Measurements from ENCODE around the gene SRD5A3.

Gene SRD5A3

GRCh38 chr4:55345980-55346850 lies at the start of gene SRD5A3:
Gene SRD5A3 (plus strand): TSS chr4:55346242. CDS start chr4:55346337, 95 bp downstream.
- DNase-seq (ENCODE audit: low read depth): no peak

GRCh38 chr4:55297346-55297745 lies 48.7 kb upstream of the SRD5A3 start:
- no peak for DNase-seq (ENCODE audit: low read depth)

- DNase-seq (ENCODE audit: low read depth): no peak
Measured at GRCh38 chr4:55303760-55304165, 42.3 kb upstream of the SRD5A3 start.

- no peak for DNase-seq (ENCODE audit: low read depth)
Measured at GRCh38 chr4:55304303-55304702, 41.7 kb upstream of the SRD5A3 start.

- DNase-seq (ENCODE audit: low read depth): no peak
Measured at GRCh38 chr4:55308071-55308470, 38.0 kb upstream of the SRD5A3 start.

GRCh38 chr4:55311792-55312488 lies 34.1 kb upstream of the SRD5A3 start:
- no peak for DNase-seq (ENCODE audit: low read depth)

GRCh38 chr4:55312489-55313101 lies 33.4 kb upstream of the SRD5A3 start:
- peak; percentile 20 for DNase-seq (ENCODE audit: low read depth)

- no peak for DNase-seq (ENCODE audit: low read depth)
Measured at GRCh38 chr4:55314141-55314820, 31.8 kb upstream of the SRD5A3 start.

- no peak for DNase-seq (ENCODE audit: low read depth)
Measured at GRCh38 chr4:55318175-55319129, 27.6 kb upstream of the SRD5A3 start.

- DNase-seq (ENCODE audit: low read depth): peak; percentile 31
Measured at GRCh38 chr4:55321707-55322264, 24.3 kb upstream of the SRD5A3 start.

GRCh38 chr4:55323375-55323774 lies 22.7 kb upstream of the SRD5A3 start:
- DNase-seq (ENCODE audit: low read depth): no peak

GRCh38 chr4:55326629-55327028 lies 19.4 kb upstream of the SRD5A3 start:
- DNase-seq (ENCODE audit: low read depth): no peak

- no peak for DNase-seq (ENCODE audit: low read depth)
Measured at GRCh38 chr4:55329012-55329411, 17.0 kb upstream of the SRD5A3 start.

- no peak for DNase-seq (ENCODE audit: low read depth)
Measured at GRCh38 chr4:55330241-55330640, 15.8 kb upstream of the SRD5A3 start.

GRCh38 chr4:55336138-55337034 lies 9.7 kb upstream of the SRD5A3 start:
- DNase-seq (ENCODE audit: low read depth): no peak

- DNase-seq (ENCODE audit: low read depth): no peak
Measured at GRCh38 chr4:55337944-55338343, 8.1 kb upstream of the SRD5A3 start.

GRCh38 chr4:55338486-55338885 lies 7.6 kb upstream of the SRD5A3 start:
- DNase-seq (ENCODE audit: low read depth): no peak

- DNase-seq (ENCODE audit: low read depth): no peak
Measured at GRCh38 chr4:55340266-55340665, 5.8 kb upstream of the SRD5A3 start.

- DNase-seq (ENCODE audit: low read depth): no peak
Measured at GRCh38 chr4:55343887-55344286, 2.2 kb upstream of the SRD5A3 start.

GRCh38 chr4:55345054-55345453 lies 988 bp upstream of the SRD5A3 start:
- no peak for DNase-seq (ENCODE audit: low read depth)

Measured in GM04503 (cell line).